ENCODE measurements around the gene ZNRF2. TPM values are rescaled to one million over a fixed set of nuclear protein-coding genes. Genes with fewer than 3 reads are reported as not detected.

ZNRF2 gene
- total and polyA plus RNA-seq, 10 of the 15 experiments (the other 5 are each of a cell fraction or from before 2014, with no cell fraction given), result 1.2 to 20.4 (median 9.5) TPM

DNA sequence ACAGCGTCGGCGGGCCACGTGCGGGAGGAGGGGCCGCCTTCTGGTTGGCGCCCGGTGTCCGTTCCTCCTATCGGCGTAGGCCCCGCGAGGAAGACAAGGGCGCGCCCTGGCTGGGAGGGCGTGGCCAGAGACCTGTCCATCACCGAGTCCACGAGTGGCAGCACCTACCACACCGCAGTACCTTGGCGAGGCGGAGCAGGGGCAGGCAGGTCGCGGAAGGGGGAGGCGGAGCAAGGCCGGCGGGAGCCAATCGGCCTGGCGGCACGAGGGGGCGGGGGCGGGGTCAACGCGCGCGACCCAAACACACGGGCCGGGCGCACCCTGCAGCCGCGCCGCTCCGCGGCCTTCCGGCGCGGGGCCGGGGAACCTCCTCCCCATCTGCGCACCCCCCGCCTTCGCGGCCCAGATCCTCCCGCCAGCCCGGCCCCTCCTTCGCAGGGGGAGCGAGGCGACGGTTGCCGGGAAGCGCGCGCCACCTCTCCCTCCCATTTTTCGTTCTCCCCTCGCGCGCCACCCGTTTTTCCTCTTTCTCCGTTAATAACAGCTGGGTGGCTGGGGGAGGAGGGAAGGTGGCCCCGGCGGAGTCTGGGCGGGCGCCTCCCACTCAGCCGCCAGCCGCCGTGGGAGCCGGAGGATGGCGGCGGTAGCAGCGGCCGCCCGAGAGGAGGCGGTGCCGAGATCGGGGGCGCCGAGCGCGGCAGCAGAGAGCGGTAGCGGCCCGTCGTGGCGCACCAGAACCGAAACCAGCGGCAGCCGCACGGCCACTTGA, at the start of gene ZNRF2 (continued):
- TF ChIP-seq STAT1 (conservative IDR thresholded peaks at IDR 0.05) (0 out of 2 replicates have a peak, but pooled peaks have one; percentile 42), ZNF24 (IDR thresholded peaks at IDR 0.05) (peak; percentile 29; the same call in 1 of the 2 replicates), ZNF622 (IDR thresholded peaks at IDR 0.05) (no peak), FOXM1 (IDR thresholded peaks at IDR 0.05; ENCODE audit: low read depth, low read length) (no peak), MXI1 (IDR thresholded peaks at IDR 0.05; ENCODE audit: low read depth, low read length) (peak; percentile 89), SMARCA5 (IDR thresholded peaks at IDR 0.05) (peak; percentile 90; the same call in 1 of the 2 replicates), TBL1XR1 (IDR thresholded peaks at IDR 0.05; ENCODE audit: low read depth, low read length) (no peak), ESRRA (IDR thresholded peaks at IDR 0.05; ENCODE audit: low read length) (no peak), YBX1 (IDR thresholded peaks at IDR 0.05) (no peak), HDGF (IDR thresholded peaks at IDR 0.05) (peak; percentile 99), TCF12 (IDR thresholded peaks at IDR 0.05; ENCODE audit: low read depth, low read length) (peak; percentile 18; the same call in 1 of the 2 replicates), ZNF217 (IDR thresholded peaks at IDR 0.05) (no peak), RBBP5 (conservative IDR thresholded peaks at IDR 0.05) (no peak), MYB (IDR thresholded peaks at IDR 0.05; ENCODE audit: borderline replicate concordance, low read depth, low read length) (0 out of 2 replicates have a peak, but pooled peaks have one; percentile 70), ASH2L (IDR thresholded peaks at IDR 0.05; ENCODE audit: borderline replicate concordance, low read depth) (no peak; the same call in 1 of the 2 replicates), SIX5 (IDR thresholded peaks at IDR 0.05; ENCODE audit: low read depth, low read length, severe bottlenecking) (no peak), NR2C2 (IDR thresholded peaks at IDR 0.05; ENCODE audit: borderline replicate concordance, control insufficient read depth, insufficient read length, low read depth) (no peak), PAX8 (IDR thresholded peaks at IDR 0.05) (no peak), SMC3 (IDR thresholded peaks at IDR 0.05; ENCODE audit: borderline replicate concordance, low read length) (peak; percentile 27; the same call in 1 of the 2 replicates), TCF3 (IDR thresholded peaks at IDR 0.05; ENCODE audit: borderline replicate concordance, insufficient read depth, low read depth, low read length) (peak; percentile 14; the same call in 1 of the 2 replicates), GABPA (IDR thresholded peaks at IDR 0.05; ENCODE audit: low read depth) (no peak), SMAD5 (IDR thresholded peaks at IDR 0.05; ENCODE audit: low read depth) (no peak), ATF7 (IDR thresholded peaks at IDR 0.05; ENCODE audit: low read depth) (no peak), TAF1 (IDR thresholded peaks at IDR 0.05; ENCODE audit: borderline replicate concordance, low read depth, low read length) (no peak)
- TF ChIP-seq, protein P1, sequence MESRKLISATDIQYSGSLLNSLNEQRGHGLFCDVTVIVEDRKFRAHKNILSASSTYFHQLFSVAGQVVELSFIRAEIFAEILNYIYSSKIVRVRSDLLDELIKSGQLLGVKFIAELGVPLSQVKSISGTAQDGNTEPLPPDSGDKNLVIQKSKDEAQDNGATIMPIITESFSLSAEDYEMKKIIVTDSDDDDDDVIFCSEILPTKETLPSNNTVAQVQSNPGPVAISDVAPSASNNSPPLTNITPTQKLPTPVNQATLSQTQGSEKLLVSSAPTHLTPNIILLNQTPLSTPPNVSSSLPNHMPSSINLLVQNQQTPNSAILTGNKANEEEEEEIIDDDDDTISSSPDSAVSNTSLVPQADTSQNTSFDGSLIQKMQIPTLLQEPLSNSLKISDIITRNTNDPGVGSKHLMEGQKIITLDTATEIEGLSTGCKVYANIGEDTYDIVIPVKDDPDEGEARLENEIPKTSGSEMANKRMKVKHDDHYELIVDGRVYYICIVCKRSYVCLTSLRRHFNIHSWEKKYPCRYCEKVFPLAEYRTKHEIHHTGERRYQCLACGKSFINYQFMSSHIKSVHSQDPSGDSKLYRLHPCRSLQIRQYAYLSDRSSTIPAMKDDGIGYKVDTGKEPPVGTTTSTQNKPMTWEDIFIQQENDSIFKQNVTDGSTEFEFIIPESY (IDR thresholded peaks at IDR 0.05), result no peak
- TF ChIP-seq, protein P2, sequence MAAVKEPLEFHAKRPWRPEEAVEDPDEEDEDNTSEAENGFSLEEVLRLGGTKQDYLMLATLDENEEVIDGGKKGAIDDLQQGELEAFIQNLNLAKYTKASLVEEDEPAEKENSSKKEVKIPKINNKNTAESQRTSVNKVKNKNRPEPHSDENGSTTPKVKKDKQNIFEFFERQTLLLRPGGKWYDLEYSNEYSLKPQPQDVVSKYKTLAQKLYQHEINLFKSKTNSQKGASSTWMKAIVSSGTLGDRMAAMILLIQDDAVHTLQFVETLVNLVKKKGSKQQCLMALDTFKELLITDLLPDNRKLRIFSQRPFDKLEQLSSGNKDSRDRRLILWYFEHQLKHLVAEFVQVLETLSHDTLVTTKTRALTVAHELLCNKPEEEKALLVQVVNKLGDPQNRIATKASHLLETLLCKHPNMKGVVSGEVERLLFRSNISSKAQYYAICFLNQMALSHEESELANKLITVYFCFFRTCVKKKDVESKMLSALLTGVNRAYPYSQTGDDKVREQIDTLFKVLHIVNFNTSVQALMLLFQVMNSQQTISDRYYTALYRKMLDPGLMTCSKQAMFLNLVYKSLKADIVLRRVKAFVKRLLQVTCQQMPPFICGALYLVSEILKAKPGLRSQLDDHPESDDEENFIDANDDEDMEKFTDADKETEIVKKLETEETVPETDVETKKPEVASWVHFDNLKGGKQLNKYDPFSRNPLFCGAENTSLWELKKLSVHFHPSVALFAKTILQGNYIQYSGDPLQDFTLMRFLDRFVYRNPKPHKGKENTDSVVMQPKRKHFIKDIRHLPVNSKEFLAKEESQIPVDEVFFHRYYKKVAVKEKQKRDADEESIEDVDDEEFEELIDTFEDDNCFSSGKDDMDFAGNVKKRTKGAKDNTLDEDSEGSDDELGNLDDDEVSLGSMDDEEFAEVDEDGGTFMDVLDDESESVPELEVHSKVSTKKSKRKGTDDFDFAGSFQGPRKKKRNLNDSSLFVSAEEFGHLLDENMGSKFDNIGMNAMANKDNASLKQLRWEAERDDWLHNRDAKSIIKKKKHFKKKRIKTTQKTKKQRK (IDR thresholded peaks at IDR 0.05; ENCODE audit: low read depth, low read length), result no peak
- TF ChIP-seq, protein P3, sequence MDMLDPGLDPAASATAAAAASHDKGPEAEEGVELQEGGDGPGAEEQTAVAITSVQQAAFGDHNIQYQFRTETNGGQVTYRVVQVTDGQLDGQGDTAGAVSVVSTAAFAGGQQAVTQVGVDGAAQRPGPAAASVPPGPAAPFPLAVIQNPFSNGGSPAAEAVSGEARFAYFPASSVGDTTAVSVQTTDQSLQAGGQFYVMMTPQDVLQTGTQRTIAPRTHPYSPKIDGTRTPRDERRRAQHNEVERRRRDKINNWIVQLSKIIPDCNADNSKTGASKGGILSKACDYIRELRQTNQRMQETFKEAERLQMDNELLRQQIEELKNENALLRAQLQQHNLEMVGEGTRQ (IDR thresholded peaks at IDR 0.05; ENCODE audit: borderline replicate concordance, low read depth, low read length), result peak; percentile 75

All from GM12878 (cell line).